K562 (cell line): ENCODE data around the gene MAPRE2. TPM values are rescaled to one million over a fixed set of nuclear protein-coding genes. Genes with fewer than 3 reads are reported as not detected.

ENCODE experiments used
- BCOR ChIP-seq: fragments of 450-650 bp; IDR thresholded peaks from 2 replicates; pipeline ENCODE4 v1.6.1; 2016
- CREB3 ChIP-seq: fragments of 450-650 bp; conservative IDR thresholded peaks from 2 replicates; pipeline ENCODE4 v1.6.1; 2016; ENCODE audit warnings: missing genetic modification characterization, low read depth, mild to moderate bottlenecking, missing compliant biosample characterization, moderate library complexity
- E2F6 ChIP-seq, 2 experiments: IDR thresholded peaks; 2 replicates each; pipeline ENCODE4 v1.6.1; 2011; ENCODE audit warnings: borderline replicate concordance in 1 of 2, control low read depth in 1 of 2, low read depth in 1 of 2, low read length in 1 of 2, mild to moderate bottlenecking in 1 of 2, mixed read lengths in 1 of 2, moderate library complexity in 1 of 2; ENCODE audit not compliant: insufficient read depth in 1 of 2, insufficient read length in 1 of 2, poor library complexity in 1 of 2, severe bottlenecking in 1 of 2; ENCODE audit errors: extremely low read depth in 1 of 2
- FOXJ2 ChIP-seq: fragments of 200-800 bp; sonication (Bioruptor generic); IDR thresholded peaks from 2 replicates; pipeline ENCODE4 v1.6.1; 2016; ENCODE audit warnings: missing genetic modification characterization, missing compliant biosample characterization
- HMGXB4 ChIP-seq: sonication (generic); formaldehyde crosslinking; IDR thresholded peaks from 2 replicates; pipeline ENCODE4 v1.8.1; 2023; ENCODE audit warnings: mild to moderate bottlenecking, missing genetic modification reagents
- HNRNPL ChIP-seq: fragments of 200-400 bp; formaldehyde crosslinking; IDR thresholded peaks from 2 replicates; pipeline ENCODE4 v1.6.1; 2017; ENCODE audit warnings: low read depth, mild to moderate bottlenecking, low read length
- MTA1 ChIP-seq: fragments of 450-650 bp; IDR thresholded peaks from 2 replicates; pipeline ENCODE4 v1.6.1; 2017; ENCODE audit warnings: borderline replicate concordance
- MTA3 ChIP-seq: fragments of 450-650 bp; formaldehyde crosslinking; IDR thresholded peaks from 2 replicates; pipeline ENCODE4 v1.6.1; 2017; ENCODE audit warnings: mild to moderate bottlenecking, borderline replicate concordance
- MYC ChIP-seq, 2 experiments: fragments of 250-450 bp in 1 of 2; sonication (Bioruptor Pico) in 1 of 2; IDR thresholded peaks; 2 replicates each; pipeline versions ENCODE4 v1.5.1 to v1.6.1; 2012 to 2021; ENCODE audit warnings: low read depth in 2 of 2, borderline replicate concordance in 1 of 2, improper control_type of control experiment in 1 of 2, low read length in 1 of 2, mild to moderate bottlenecking in 1 of 2, moderate library complexity in 1 of 2
- POLR2AphosphoS5 ChIP-seq: IDR thresholded peaks from 2 replicates; pipeline ENCODE4 v1.6.1; 2011; ENCODE audit warnings: mild to moderate bottlenecking, low read depth, low read length, moderate library complexity; ENCODE audit not compliant: control insufficient read depth, insufficient read depth
- SP2 ChIP-seq: IDR thresholded peaks from 2 replicates; pipeline ENCODE4 v1.6.1; 2011; ENCODE audit warnings: mild to moderate bottlenecking, low read depth, low read length, moderate library complexity; ENCODE audit not compliant: poor library complexity, severe bottlenecking; ENCODE audit errors: extremely low read depth
- STAT5B ChIP-seq: fragments of 250-450 bp; sonication (Bioruptor Pico); IDR thresholded peaks from 2 replicates; pipeline ENCODE4 v1.8.0; 2021; ENCODE audit warnings: mild to moderate bottlenecking, inconsistent platforms
- TAF1 ChIP-seq: IDR thresholded peaks from 2 replicates; pipeline ENCODE4 v1.6.1; 2011; ENCODE audit warnings: mild to moderate bottlenecking, low read length, moderate library complexity; ENCODE audit not compliant: insufficient read depth, control insufficient read depth, severe bottlenecking; ENCODE audit errors: extremely low read depth
- ZNF165 ChIP-seq: fragments of 250-450 bp; sonication (Bioruptor Pico); IDR thresholded peaks from 2 replicates; pipeline ENCODE4 v1.4.0; 2020; ENCODE audit warnings: borderline replicate concordance
- polyA plus RNA-seq, 8 experiments: library from polyadenylated mRNA; depleted of rRNA in 4 of 8; stranded (reverse) in 5 of 8; unstranded in 3 of 8; fragments of >200 nt; fragmentation: Nextera tagmentation in 2 of 8; fragmentation: Illumina TruSeq in 1 of 8; extraction: Ambion mirVana in 2 of 8; extraction: Trizol in 1 of 8; gene quantifications; 2 replicates each; pipeline versions ENCODE4 v1.2.1 to v1.2.3, GENCODE V29; 2011 to 2014; ENCODE audit warnings: inconsistent platforms in 1 of 8, missing spikeins in 1 of 8
- total RNA-seq, 7 experiments: library from RNA; depleted of rRNA in 6 of 7; stranded (reverse); fragments of >200 nt in 6 of 7; fragmentation: Illumina TruSeq in 2 of 7; extraction: Trizol in 2 of 7; gene quantifications; 2 replicates each; pipeline versions ENCODE4 v1.2.1 to v1.2.3, GENCODE V29; 2011 to 2021; ENCODE audit warnings: low replicate concordance in 1 of 7
- TF ChIP-seq, protein P1 (sequence below): sonication (generic); formaldehyde crosslinking; IDR thresholded peaks from 2 replicates; pipeline ENCODE4 v1.4.0; 2020; ENCODE audit warnings: mild to moderate bottlenecking, missing genetic modification reagents
- TF ChIP-seq, protein P2 (sequence below), 2 experiments: fragments of 450-650 bp in 1 of 2; sonication (generic) in 1 of 2; formaldehyde crosslinking; conservative IDR thresholded peaks; 2 replicates each; pipeline versions ENCODE4 v1.4.0 to v1.8.1; 2020 to 2022; ENCODE audit warnings: mild to moderate bottlenecking in 1 of 2, missing genetic modification reagents in 1 of 2

Gene MAPRE2
- total and polyA plus RNA-seq, 9 of the 15 experiments (the other 6 are each of a cell fraction or from before 2014, with no cell fraction given): 32.3 to 70.7 (median 40.7) TPM

DNA sequence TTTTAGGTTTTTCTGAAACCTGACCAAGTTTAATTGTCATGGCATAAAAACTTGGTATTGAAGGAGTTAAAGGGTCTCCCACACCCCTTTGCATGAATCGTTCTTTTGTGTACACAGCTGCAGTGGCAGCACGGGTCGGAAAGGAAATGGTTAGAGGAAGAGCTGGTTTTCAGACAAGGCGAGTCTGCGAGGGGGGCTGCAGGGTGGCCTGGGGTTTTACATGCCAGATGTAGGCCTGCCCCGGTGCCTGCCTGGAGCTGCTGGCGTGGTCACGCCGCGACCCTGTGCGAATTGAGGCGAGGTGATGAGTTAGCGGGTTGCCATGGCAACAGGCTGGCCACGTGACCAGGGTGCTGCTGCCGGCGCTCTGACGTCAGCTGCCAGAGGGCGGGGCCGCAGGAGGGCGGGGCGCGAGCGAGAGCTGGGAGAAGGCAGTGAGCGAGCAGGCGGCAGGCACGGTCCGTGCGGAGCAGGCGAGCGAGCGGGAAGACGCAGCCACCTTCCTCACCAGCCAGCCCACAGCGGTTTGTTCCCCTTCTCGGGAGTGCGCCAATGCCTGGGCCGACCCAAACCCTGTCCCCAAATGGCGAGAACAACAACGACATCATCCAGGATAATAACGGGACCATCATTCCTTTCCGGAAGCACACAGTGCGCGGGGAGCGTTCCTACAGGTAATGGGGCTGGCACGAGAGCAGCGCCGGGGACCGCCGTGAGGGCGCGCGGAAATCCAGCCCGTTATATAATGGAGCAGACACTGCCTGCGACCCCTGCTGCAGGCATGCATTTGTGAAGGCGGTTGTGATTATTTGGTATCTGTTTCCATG lies at the start of gene MAPRE2 (continued):
- peak; percentile 87 to 96 for TF ChIP-seq E2F6 (IDR thresholded peaks at IDR 0.05; ENCODE audit: borderline replicate concordance in 1 of 2, extremely low read depth in 1 of 2, insufficient read depth in 1 of 2, insufficient read length in 1 of 2, low read depth in 1 of 2, low read length in 1 of 2, poor library complexity in 1 of 2, severe bottlenecking in 1 of 2)
- peak; percentile 73 for TF ChIP-seq MYC (IDR thresholded peaks at IDR 0.05; ENCODE audit: low read depth, low read length)
- TF ChIP-seq MYC (CRISPR knock-in tag; IDR thresholded peaks at IDR 0.05; ENCODE audit: borderline replicate concordance, low read depth): no peak
- TF ChIP-seq POLR2AphosphoS5: peak; percentile 74
- peak; percentile 90 for TF ChIP-seq FOXJ2 (tag)
- TF ChIP-seq HMGXB4 (CRISPR knock-in tag): peak; percentile 54; the same call in 1 of the 2 replicates
- TF ChIP-seq MTA1: peak; percentile 67; the same call in 1 of the 2 replicates
- no peak for TF ChIP-seq STAT5B
- TF ChIP-seq CREB3 (tag): no peak
- TF ChIP-seq SP2: no peak
- TF ChIP-seq TAF1: peak; percentile 76
- TF ChIP-seq ZNF165 (CRISPR knock-in tag): peak; percentile 62; the same call in 1 of the 2 replicates
- peak; percentile 66; the same call in 1 of the 2 replicates for TF ChIP-seq BCOR
- no peak for TF ChIP-seq HNRNPL
- TF ChIP-seq MTA3: peak; percentile 70; the same call in 1 of the 2 replicates
- TF ChIP-seq, protein P1, sequence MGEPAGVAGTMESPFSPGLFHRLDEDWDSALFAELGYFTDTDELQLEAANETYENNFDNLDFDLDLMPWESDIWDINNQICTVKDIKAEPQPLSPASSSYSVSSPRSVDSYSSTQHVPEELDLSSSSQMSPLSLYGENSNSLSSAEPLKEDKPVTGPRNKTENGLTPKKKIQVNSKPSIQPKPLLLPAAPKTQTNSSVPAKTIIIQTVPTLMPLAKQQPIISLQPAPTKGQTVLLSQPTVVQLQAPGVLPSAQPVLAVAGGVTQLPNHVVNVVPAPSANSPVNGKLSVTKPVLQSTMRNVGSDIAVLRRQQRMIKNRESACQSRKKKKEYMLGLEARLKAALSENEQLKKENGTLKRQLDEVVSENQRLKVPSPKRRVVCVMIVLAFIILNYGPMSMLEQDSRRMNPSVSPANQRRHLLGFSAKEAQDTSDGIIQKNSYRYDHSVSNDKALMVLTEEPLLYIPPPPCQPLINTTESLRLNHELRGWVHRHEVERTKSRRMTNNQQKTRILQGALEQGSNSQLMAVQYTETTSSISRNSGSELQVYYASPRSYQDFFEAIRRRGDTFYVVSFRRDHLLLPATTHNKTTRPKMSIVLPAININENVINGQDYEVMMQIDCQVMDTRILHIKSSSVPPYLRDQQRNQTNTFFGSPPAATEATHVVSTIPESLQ (CRISPR knock-in tag): peak; percentile 58; the same call in 1 of the 2 replicates
- TF ChIP-seq, protein P2, sequence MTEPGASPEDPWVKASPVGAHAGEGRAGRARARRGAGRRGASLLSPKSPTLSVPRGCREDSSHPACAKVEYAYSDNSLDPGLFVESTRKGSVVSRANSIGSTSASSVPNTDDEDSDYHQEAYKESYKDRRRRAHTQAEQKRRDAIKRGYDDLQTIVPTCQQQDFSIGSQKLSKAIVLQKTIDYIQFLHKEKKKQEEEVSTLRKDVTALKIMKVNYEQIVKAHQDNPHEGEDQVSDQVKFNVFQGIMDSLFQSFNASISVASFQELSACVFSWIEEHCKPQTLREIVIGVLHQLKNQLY (CRISPR knock-in tag; conservative IDR thresholded peaks at IDR 0.05): no peak
